Astrocyte (in vitro differentiated cells and primary cell): ENCODE measurements around the gene NPEPL1.

ENCODE experiments used
- CTCF ChIP-seq: IDR thresholded peaks from 2 replicates; pipeline ENCODE4 v1.5.1; 2011; ENCODE audit warnings: low read depth, mild to moderate bottlenecking, inconsistent platforms, low read length, moderate library complexity; ENCODE audit not compliant: insufficient read depth
- EZH2 ChIP-seq: IDR thresholded peaks from 2 replicates; pipeline ENCODE4 v1.6.1; 2012; ENCODE audit warnings: mild to moderate bottlenecking, low read length, inconsistent platforms; ENCODE audit not compliant: insufficient read depth

DNA sequence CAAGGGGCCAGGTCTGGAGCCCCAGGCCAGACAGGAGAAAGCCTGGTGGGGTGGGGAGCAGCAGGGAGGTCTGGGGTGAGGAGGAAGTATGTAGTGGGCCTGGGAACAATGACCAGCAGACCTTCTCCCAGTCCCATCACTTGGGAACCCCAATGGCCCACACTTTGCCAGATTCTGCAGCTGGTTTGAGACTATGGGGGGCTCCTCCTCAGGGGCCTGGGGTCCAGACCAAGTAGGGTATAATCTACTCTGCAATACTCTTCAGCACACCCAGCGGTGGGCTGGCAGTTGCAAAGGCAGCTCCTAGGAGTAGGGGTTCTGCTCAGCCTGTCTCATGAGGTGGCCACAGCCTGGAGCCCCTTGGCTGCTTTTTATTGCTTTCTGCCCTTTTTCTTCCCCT is 52.8 kb downstream of the NPEPL1 start:
- TF ChIP-seq CTCF, result no peak
- TF ChIP-seq EZH2, result no peak
